Astrocyte of the cerebellum (primary cell): Measurements from ENCODE around the gene HTRA3.

Experiments
- DNase-seq: peaks from one replicate; pipeline ENCODE4 v3.0.0-alpha.2; 2011; ENCODE audit warnings: low read depth
- H3K4me3 ChIP-seq: 2 replicates; pipeline ENCODE4 v1.5.1; 2011; ENCODE audit warnings: mild to moderate bottlenecking, low read depth, low read length, moderate library complexity
- in situ Hi-C: cut with HindIII; loops from 2 replicates; pipeline ENCODE4 v1.10.0; 2017; ENCODE audit warnings: low sequenced_read_pairs
- TF ChIP-seq, protein P1 (sequence below): IDR thresholded peaks from 2 replicates; pipeline ENCODE4 v1.5.1; 2012; ENCODE audit warnings: low read length, low read depth, moderate library complexity, mild to moderate bottlenecking; ENCODE audit errors: missing control alignments

The HTRA3 gene

DNA sequence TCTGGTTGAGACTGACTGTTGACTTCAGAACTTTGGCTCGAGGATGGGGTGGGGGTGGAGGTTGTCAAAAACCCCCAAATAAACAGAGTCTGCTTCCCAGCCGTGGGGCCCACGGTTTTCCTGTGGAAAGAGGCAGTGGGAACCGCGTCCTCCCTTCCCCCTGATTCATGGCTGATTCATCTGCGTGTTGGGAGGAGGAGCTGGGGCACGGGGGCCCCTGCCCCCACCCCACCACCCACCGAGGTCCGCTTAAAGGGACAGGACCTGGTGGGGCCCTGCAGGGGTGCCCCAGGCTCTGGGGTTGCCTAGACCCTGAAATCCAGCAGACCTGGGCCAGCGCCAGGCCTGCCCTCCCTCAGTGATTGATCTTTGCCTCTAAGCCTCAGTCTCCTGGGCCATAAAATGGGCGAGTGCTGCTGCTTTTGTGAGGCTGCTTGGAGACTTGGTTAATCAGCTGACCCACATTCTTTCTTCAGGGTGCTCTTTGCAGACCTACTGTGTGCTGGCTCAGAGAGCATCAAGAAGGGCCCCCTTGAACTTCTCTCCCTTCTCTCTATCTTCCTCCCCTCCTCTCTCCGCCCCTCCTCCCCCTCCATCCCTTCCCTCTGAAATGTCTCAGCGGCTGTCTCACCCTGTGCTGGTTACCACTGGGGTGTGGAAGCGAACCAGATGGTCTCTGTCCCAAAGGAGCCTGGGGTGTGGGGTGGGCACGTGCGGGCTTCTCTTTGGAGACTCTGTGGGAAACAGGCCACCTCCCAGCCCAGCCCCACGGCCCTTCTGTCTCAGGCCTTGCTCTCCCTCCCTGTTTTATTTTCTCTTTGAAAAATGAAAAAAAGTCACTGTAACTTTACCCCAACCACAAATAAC is 9.1 kb downstream of the HTRA3 start:
- in situ Hi-C loops = no loop called here
- no peak overlapping the region for H3K4me3 ChIP-seq
- TF ChIP-seq, protein P1, sequence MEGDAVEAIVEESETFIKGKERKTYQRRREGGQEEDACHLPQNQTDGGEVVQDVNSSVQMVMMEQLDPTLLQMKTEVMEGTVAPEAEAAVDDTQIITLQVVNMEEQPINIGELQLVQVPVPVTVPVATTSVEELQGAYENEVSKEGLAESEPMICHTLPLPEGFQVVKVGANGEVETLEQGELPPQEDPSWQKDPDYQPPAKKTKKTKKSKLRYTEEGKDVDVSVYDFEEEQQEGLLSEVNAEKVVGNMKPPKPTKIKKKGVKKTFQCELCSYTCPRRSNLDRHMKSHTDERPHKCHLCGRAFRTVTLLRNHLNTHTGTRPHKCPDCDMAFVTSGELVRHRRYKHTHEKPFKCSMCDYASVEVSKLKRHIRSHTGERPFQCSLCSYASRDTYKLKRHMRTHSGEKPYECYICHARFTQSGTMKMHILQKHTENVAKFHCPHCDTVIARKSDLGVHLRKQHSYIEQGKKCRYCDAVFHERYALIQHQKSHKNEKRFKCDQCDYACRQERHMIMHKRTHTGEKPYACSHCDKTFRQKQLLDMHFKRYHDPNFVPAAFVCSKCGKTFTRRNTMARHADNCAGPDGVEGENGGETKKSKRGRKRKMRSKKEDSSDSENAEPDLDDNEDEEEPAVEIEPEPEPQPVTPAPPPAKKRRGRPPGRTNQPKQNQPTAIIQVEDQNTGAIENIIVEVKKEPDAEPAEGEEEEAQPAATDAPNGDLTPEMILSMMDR = no peak
- peak; percentile 52 for DNase-seq

DNA sequence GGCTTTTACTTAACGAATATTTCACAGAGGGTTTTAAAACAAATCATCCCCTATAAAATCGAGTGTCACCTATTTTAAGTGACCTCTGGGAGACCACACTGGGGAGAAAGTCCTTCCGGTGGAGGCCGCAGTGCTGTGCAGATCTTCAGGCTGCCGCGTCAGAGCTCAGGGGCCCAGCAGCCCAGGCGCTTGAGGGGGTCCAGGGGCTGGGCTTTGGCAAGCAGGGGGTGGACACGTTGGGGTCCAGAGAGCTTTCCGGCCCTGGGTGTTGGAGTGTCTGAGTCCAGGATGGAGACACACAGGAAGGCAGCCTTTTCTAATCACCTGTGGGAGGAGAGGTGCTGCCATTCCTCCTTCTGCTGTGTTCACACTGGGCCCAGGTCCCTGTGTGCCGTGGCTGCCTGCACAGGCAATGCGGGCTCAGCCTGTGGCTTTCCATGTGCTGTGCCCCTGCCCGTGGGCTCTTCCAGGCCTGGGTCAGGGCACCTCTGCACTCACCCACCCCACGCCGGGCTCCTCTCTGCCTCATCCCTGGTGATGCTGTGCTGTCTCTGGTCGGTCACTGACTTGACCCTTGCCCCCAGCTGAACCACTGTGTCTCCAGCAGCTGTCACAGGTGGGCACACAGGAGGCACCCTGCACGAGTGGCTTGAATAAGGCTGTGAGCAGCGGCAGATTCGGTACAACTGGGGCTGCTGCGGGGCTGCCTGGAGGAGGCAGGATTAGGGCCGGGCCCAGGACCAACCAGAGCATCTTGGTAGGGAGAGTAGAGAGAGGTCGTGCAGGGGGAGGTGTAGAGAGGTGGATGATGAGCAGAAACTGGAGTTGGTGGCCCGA is 10.0 kb downstream of the HTRA3 start:
- H3K4me3 ChIP-seq = no peak overlapping the region

DNA sequence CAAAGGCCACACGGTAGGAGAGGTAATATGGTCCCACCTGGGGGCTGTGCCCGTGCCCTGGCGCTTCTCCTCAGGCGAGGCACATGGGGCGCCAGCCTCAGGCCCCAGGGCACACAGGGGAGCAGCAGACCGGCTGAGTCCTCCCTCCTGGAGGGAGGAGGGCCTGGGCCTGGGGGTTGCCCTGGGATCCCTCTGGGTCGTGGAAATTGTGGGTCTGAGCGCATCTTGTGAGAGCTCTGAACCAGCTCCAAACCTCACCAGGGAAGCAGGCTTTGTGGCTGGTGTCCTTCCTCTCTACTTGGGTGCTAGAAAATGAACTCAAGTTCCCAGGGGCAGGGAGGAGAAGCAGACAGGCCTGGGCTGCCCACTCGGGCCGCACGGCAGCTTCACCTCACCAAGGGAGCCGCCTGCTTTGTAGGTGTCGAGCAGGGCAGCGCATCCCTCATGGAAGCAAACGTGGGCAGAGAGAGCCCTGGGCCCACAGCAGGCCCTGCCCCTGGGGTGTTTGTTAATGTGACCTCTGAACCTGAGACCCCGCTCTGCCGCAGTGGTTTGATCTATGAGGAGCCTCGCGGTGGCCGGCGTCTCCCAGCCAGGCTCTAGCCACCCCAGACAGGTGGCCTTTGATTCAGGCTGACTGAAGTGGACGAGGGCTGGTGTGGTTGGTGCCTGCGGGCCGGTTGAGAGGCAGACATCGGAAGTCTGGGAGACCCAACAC is 10.8 kb downstream of the HTRA3 start:
- in situ Hi-C loops = no loop called here
- H3K4me3 ChIP-seq = no peak overlapping the region
- no peak for DNase-seq
- TF ChIP-seq, protein P1 = no peak

More for the DNA sequence above, 10.0 kb downstream of the HTRA3 start:
- in situ Hi-C loops = no loop called here
- TF ChIP-seq, protein P1 = no peak
- no peak for DNase-seq

DNA sequence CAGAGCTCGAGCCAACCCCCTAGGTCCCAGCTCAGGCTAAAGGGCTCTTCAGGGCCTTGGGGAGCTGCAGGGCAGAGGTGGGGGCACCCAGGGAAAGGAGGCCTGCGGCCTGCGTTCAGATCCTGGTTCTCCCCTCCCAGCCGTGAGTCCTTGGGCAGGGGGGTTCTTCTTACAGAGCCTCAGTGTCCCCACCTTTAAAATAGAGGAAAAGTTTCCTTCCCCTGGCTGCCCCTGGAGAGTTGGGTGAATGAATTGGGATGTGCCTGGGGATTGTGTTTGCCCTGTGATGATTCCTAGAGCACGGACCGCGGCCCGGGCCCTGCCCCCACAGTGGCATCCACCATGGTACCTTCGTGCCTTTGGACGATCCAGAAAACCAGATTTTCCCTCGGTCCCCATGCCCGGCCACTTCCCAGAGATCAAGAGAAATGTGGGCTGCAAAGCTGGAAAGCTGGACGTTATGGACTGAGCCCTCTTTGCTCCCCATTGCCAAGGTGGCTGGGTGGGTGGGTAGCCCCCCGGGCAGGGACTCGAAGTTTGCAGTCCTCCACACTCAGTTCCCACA is 11.4 kb downstream of the HTRA3 start:
- H3K4me3 ChIP-seq = no peak overlapping the region
- in situ Hi-C loops = no loop called here
- TF ChIP-seq, protein P1 = no peak
- DNase-seq = no peak

DNA sequence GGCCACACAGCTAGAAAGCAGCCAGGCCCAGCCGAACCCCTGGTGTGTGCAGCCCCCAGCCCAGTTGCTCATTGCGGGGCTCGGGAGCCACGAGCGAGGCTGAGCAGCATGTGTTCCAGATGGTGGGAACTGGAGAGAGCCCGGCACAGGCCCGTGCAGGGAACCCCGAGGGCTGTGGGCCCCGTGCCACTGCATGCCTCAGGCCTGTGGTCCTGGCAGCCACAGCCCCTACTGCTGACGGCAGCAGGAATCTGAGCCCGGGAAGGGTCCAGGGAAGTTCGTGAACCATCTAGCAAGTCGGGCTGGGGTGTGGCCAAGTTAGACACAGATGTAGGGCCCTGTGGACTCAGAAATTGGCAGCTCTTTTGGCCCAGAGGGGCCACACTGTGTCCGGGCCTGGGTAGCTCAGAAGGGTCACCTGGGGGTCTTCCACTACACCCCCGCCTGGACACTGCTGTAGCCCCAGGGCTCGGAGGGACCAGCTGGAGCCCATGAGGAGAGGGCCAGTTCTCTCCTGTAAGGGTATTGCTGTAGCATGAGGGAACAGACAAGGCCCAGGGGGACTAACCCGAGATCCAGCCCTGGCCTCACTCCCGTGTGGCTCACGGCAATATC is 12.1 kb downstream of the HTRA3 start:
- in situ Hi-C loops = no loop called here
- DNase-seq = peak; percentile 97
- no peak overlapping the region for H3K4me3 ChIP-seq
- TF ChIP-seq, protein P1 = no peak

DNA sequence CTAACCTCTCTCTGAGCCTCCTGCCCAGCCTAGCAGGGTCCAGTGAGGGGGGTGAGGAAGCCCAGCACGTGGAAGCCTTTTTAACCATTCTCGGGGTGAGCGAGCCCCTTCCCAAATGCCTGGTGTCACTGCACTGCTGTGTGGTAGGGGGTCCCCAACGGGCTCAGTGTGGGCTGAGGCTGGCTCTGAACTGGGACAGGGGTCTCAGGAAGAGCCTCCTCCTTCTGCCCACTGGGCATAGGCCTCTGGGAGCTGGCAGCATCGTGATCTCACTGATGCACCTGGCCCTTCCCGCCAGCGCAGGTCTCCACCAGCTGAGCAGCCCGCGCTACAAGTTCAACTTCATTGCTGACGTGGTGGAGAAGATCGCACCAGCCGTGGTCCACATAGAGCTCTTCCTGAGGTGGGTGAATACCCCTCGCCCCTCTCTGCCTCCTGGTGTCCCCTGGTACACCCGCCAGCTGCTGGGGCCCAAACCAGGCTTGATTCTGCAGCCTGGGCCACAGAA is 12.6 kb downstream of the HTRA3 start:
- no peak overlapping the region for H3K4me3 ChIP-seq
- TF ChIP-seq, protein P1 = no peak
- in situ Hi-C loops = no loop called here
- DNase-seq = no peak
